Measurements from ENCODE around the gene REG1A. TPM values are rescaled to one million over a fixed set of nuclear protein-coding genes. Genes with fewer than 3 reads are reported as not detected.

The REG1A gene
- total and polyA plus RNA-seq, 7 experiments from 2014 or later, result not detected

DNA sequence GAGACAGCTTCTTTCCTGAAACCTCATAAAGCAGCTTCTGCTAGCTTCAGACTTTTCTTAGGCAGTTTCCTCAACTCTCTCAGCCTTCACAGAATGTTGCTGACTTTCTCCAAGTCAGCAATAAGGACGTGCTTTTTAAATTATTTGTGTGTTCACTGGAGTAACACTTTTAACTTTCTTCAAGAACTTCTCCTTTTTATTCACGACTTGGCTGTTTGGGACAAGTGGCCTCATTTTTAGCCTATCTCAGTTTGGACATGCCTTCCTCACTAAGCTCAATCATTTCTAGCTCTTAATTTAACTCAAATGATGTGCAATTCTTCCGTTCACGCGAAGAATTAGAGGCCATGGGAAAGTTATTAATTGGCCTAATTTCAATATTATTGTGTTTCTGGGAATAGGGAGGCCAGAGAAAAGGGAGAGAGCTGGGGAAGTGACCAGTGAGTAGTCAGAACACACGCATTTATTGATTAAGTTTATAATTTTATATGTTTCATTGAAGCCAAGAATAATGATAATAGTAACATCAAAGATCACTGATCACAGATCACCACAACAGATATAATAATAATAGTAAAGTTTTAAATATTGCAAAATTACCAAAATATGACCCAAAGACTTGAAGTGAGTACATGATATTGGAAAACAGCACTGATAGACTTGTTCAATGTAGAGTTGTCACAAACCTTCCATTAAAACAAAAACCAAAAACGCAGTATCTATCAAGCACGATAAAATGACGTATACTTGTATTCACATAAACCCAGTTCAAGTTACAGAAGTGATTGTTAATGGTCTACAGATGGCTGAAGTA lies 4.8 kb downstream of the REG1A start:
- H3K4me3 Mint-ChIP-seq, result no peak overlapping the region
- DNase-seq (no peak), ATAC-seq (no peak)
- ChIA-PET POLR2A (no interaction called here), CTCF (no interaction called here)
- no peaks in the 10 kb centered on the region for H3K4me1 Mint-ChIP-seq
- H3K9me3 ChIP-seq (ENCODE audit: control insufficient read depth in 2 of 3, low read length in 3 of 3), result no peaks in the 10 kb centered on the region
- peaks cover 0 to 10% (median 2%) of the 10 kb centered on the region in 11 donors for H3K9me3 Mint-ChIP-seq
- H3K4me1 ChIP-seq (ENCODE audit: control insufficient read depth in 2 of 2, insufficient read depth in 2 of 2, low read length in 2 of 2), result no peaks in the 10 kb centered on the region
- no peak overlapping the region for H3K27ac Mint-ChIP-seq
- no peaks in the 10 kb centered on the region for H3K27me3 Mint-ChIP-seq
- no peak overlapping the region for H3K27ac ChIP-seq (ENCODE audit: low read depth, low read length)
- no peak overlapping the region for H3K4me3 ChIP-seq (ENCODE audit: low read length)
- no peaks in the 10 kb centered on the region for H3K36me3 ChIP-seq (ENCODE audit: control insufficient read depth in 2 of 3, insufficient read depth in 3 of 3, low read length in 3 of 3)
- intact Hi-C loops (cut with micrococcal nuclease), result no loop called here
- H3K27me3 ChIP-seq (ENCODE audit: control insufficient read depth in 2 of 2, insufficient read depth in 2 of 2, low read length in 2 of 2), result no peaks in the 10 kb centered on the region
- H3K36me3 Mint-ChIP-seq, result no peaks in the 10 kb centered on the region

DNA sequence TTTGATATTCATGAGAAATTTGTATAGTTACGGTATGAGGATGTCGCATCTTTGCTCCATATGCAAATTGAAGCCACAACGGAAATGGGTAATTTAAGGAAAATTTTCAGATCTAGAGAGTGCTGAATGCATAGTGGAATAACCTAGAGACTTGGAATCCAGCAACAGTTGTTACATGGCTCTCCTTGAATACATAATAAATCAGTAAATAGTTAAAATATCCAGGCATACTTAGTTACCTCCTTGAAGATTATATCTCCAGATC lies 5.4 kb downstream of the REG1A start:
- no peak for DNase-seq
- H3K27me3 ChIP-seq (ENCODE audit: control insufficient read depth in 2 of 2, insufficient read depth in 2 of 2, low read length in 2 of 2), result no peaks in the 10 kb centered on the region
- intact Hi-C loops (cut with micrococcal nuclease), result no loop called here

DNA sequence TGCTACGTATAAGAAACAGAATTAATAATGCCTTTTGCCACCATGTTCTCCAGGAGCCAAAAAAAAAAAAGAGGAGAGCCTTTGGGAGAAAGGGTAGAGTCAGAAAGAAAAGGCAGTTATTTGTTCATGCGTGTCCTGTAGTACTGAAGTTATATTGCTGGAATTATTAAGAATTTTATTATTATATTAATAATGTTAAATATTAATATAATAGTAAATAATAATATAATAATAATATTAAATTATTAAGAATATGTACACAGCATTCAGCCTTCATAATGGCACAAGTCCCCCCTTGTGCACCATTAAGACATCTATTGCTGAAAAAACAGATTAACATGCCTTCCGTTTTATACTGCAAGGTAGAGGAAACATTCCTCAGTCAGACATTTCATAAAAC lies 8.1 kb downstream of the REG1A start:
- Mint-ChIP-seq H3K36me3 (no peaks in the 10 kb centered on the region), H3K27me3 (no peaks in the 10 kb centered on the region), H3K9me3 (peaks cover 0 to 10% (median 0%) of the 10 kb centered on the region in 11 donors), H3K4me1 (no peaks in the 10 kb centered on the region), H3K27ac (no peak overlapping the region), H3K4me3 (no peak overlapping the region)
- Histone ChIP-seq H3K4me3 (ENCODE audit: low read length) (no peak overlapping the region), H3K27me3 (ENCODE audit: control insufficient read depth in 2 of 2, insufficient read depth in 2 of 2, low read length in 2 of 2) (no peaks in the 10 kb centered on the region), H3K9me3 (ENCODE audit: control insufficient read depth in 2 of 3, low read length in 3 of 3) (no peaks in the 10 kb centered on the region), H3K4me1 (ENCODE audit: control insufficient read depth in 2 of 2, insufficient read depth in 2 of 2, low read length in 2 of 2) (no peaks in the 10 kb centered on the region), H3K27ac (ENCODE audit: low read depth, low read length) (no peak overlapping the region), H3K36me3 (ENCODE audit: control insufficient read depth in 2 of 3, insufficient read depth in 3 of 3, low read length in 3 of 3) (no peaks in the 10 kb centered on the region)
- intact Hi-C loops (cut with micrococcal nuclease), result no loop called here
- DNase-seq (no peak), ATAC-seq (no peak)
- ChIA-PET CTCF (no interaction called here), POLR2A (no interaction called here)

More for the DNA sequence above, 5.4 kb downstream of the REG1A start:
- ATAC-seq, result no peak
- Mint-ChIP-seq H3K27me3 (no peaks in the 10 kb centered on the region), H3K9me3 (peaks cover 0 to 10% (median 2%) of the 10 kb centered on the region in 11 donors), H3K4me3 (no peak overlapping the region), H3K36me3 (no peaks in the 10 kb centered on the region), H3K4me1 (no peaks in the 10 kb centered on the region), H3K27ac (no peak overlapping the region)
- H3K4me3 ChIP-seq (ENCODE audit: low read length), result no peak overlapping the region
- ChIA-PET CTCF (no interaction called here), POLR2A (no interaction called here)
- no peak overlapping the region for H3K27ac ChIP-seq (ENCODE audit: low read depth, low read length)
- H3K36me3 ChIP-seq (ENCODE audit: control insufficient read depth in 2 of 3, insufficient read depth in 3 of 3, low read length in 3 of 3), result no peaks in the 10 kb centered on the region
- H3K4me1 ChIP-seq (ENCODE audit: control insufficient read depth in 2 of 2, insufficient read depth in 2 of 2, low read length in 2 of 2), result no peaks in the 10 kb centered on the region
- no peaks in the 10 kb centered on the region for H3K9me3 ChIP-seq (ENCODE audit: control insufficient read depth in 2 of 3, low read length in 3 of 3)

DNA sequence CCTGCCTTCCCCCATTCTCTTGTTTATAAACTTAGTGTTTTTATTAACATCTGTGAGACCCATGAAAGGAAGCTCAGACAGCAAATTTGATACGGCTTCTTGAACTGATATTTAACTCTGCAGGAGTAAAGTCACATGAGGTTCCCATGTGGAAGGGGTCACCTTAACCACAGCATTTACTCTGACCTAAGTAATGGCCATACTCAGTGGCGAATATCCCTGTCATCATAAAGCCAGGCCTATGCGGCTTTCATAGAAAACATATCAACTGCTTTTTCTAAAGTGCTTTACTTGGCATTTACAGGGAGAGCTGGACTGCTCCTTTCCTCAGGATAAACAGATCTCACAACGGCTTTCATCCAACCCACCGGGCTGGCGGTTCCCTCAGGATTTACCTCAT lies 9.0 kb downstream of the REG1A start:
- no peaks in the 10 kb centered on the region for H3K27me3 Mint-ChIP-seq
- no peak for ATAC-seq
- no peak overlapping the region for H3K4me3 Mint-ChIP-seq
- no peak overlapping the region for H3K27ac ChIP-seq (ENCODE audit: low read depth, low read length)
- no peaks in the 10 kb centered on the region for H3K4me1 ChIP-seq (ENCODE audit: control insufficient read depth in 2 of 2, insufficient read depth in 2 of 2, low read length in 2 of 2)
- peaks cover 0 to 10% (median under 1%) of the 10 kb centered on the region in 11 donors for H3K9me3 Mint-ChIP-seq
- H3K27me3 ChIP-seq (ENCODE audit: control insufficient read depth in 2 of 2, insufficient read depth in 2 of 2, low read length in 2 of 2), result no peaks in the 10 kb centered on the region
- no peak overlapping the region for H3K4me3 ChIP-seq (ENCODE audit: low read length)
- H3K27ac Mint-ChIP-seq, result no peak overlapping the region
- no peaks in the 10 kb centered on the region for H3K9me3 ChIP-seq (ENCODE audit: control insufficient read depth in 2 of 3, low read length in 3 of 3)
- no peaks in the 10 kb centered on the region for H3K36me3 Mint-ChIP-seq
- no peaks in the 10 kb centered on the region for H3K4me1 Mint-ChIP-seq
- intact Hi-C loops (cut with micrococcal nuclease), result no loop called here
- POLR2A ChIA-PET, result no interaction called here
- H3K36me3 ChIP-seq (ENCODE audit: control insufficient read depth in 2 of 3, insufficient read depth in 3 of 3, low read length in 3 of 3), result no peaks in the 10 kb centered on the region
- CTCF ChIA-PET, result no interaction called here
- DNase-seq, result no peak

DNA sequence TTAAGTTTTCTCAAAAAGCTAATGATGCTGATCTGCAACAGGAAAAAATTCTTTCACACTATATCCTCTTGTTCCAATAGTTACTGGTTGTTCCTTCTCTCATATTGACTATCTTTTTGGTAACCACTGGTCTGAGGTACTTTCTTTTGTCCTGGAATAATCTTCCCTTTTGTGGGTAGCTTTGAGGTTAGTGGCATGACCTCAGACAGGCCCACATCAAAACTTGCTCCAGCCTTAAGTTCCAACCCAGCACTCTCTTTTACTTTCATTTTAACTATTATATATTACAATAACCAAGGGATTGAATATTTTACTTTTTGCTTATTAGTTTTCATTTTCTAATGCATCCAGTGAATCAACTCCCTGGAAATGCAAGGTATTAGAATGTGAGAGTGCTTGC lies 9.5 kb downstream of the REG1A start:
- no peak overlapping the region for H3K27ac Mint-ChIP-seq
- Histone ChIP-seq H3K4me1 (ENCODE audit: control insufficient read depth in 2 of 2, insufficient read depth in 2 of 2, low read length in 2 of 2) (no peaks in the 10 kb centered on the region), H3K27ac (ENCODE audit: low read depth, low read length) (no peak overlapping the region), H3K27me3 (ENCODE audit: control insufficient read depth in 2 of 2, insufficient read depth in 2 of 2, low read length in 2 of 2) (no peaks in the 10 kb centered on the region), H3K36me3 (ENCODE audit: control insufficient read depth in 2 of 3, insufficient read depth in 3 of 3, low read length in 3 of 3) (no peaks in the 10 kb centered on the region), H3K9me3 (ENCODE audit: control insufficient read depth in 2 of 3, low read length in 3 of 3) (no peaks in the 10 kb centered on the region), H3K4me3 (ENCODE audit: low read length) (no peak overlapping the region)
- intact Hi-C loops (cut with micrococcal nuclease), result no loop called here
- DNase-seq (no peak), ATAC-seq (no peak)
- H3K4me1 Mint-ChIP-seq, result no peaks in the 10 kb centered on the region
- no peak overlapping the region for H3K4me3 Mint-ChIP-seq
- H3K27me3 Mint-ChIP-seq, result no peaks in the 10 kb centered on the region
- CTCF ChIA-PET, result interaction anchor here (0.6 kb wide), 1 partner anchor 1837 kb away, joined by 3 read pairs; no protein-coding TSS in a partner anchor
- H3K9me3 Mint-ChIP-seq, result peaks cover 0 to 10% (median 2%) of the 10 kb centered on the region in 11 donors
- H3K36me3 Mint-ChIP-seq, result no peaks in the 10 kb centered on the region
- POLR2A ChIA-PET, result no interaction called here

DNA sequence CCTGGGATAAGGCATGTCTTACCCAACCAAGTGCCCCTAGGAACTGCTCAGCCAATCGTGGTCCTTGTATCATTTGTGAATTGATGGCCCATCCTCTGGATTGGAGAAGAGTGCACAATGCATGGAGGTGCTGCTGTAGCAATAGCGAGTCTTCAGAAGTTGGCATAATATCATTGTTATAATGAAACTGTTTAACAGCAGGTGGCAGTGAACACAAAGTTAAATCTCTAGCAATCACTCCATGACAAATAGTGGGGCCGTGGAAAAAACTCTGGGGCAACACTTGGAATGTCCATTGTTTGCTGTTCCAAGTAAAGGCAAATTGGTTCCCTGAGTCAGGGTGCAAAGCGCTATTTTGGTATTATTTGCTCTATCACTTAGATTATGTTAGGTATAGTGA lies 11.4 kb downstream of the REG1A start:
- Mint-ChIP-seq H3K36me3 (no peaks in the 10 kb centered on the region), H3K4me1 (no peaks in the 10 kb centered on the region), H3K27me3 (no peaks in the 10 kb centered on the region), H3K4me3 (no peak overlapping the region), H3K27ac (no peak overlapping the region), H3K9me3 (peaks cover 0 to 9% (median 2%) of the 10 kb centered on the region in 11 donors)
- ATAC-seq (no peak), DNase-seq (no peak)
- intact Hi-C loops (cut with micrococcal nuclease), result no loop called here
- H3K27ac ChIP-seq (ENCODE audit: low read depth, low read length), result no peak overlapping the region
- H3K4me1 ChIP-seq (ENCODE audit: control insufficient read depth in 2 of 2, insufficient read depth in 2 of 2, low read length in 2 of 2), result no peaks in the 10 kb centered on the region
- POLR2A ChIA-PET, result no interaction called here
- CTCF ChIA-PET, result no interaction called here
- no peak overlapping the region for H3K4me3 ChIP-seq (ENCODE audit: low read length)
- no peaks in the 10 kb centered on the region for H3K36me3 ChIP-seq (ENCODE audit: control insufficient read depth in 2 of 3, insufficient read depth in 3 of 3, low read length in 3 of 3)
- no peaks in the 10 kb centered on the region for H3K27me3 ChIP-seq (ENCODE audit: control insufficient read depth in 2 of 2, insufficient read depth in 2 of 2, low read length in 2 of 2)
- H3K9me3 ChIP-seq (ENCODE audit: control insufficient read depth in 2 of 3, low read length in 3 of 3), result no peaks in the 10 kb centered on the region

DNA sequence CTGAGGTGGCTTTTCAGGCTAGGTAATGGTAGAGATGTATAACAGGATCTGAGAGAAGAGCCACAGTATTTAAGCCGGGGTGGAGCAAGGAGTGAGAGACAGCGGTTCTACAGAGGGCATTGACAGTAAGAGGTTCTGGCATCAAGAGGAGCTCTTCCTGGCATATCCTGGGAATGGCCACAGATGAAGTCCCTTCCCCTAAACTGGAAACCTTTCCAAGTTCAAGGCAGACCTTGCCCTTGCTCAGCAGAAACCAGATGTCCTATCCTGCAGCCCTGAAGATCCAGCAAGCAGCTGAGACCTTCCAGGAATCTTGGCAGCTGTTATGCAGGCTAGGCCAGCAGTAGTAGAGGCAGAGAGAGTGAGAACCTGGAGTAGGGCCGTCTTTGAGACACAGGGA lies 18.1 kb downstream of the REG1A start:
- CTCF ChIA-PET, result no interaction called here

More for the DNA sequence above, 18.1 kb downstream of the REG1A start:
- H3K27ac Mint-ChIP-seq, result no peak overlapping the region
- DNase-seq (no peak), ATAC-seq (no peak)
- Histone ChIP-seq H3K36me3 (ENCODE audit: control insufficient read depth in 2 of 3, insufficient read depth in 3 of 3, low read length in 3 of 3) (no peaks in the 10 kb centered on the region), H3K4me1 (ENCODE audit: control insufficient read depth in 2 of 2, insufficient read depth in 2 of 2, low read length in 2 of 2) (no peaks in the 10 kb centered on the region), H3K27me3 (ENCODE audit: control insufficient read depth in 2 of 2, insufficient read depth in 2 of 2, low read length in 2 of 2) (no peaks in the 10 kb centered on the region), H3K9me3 (ENCODE audit: control insufficient read depth in 2 of 3, low read length in 3 of 3) (no peaks in the 10 kb centered on the region), H3K27ac (ENCODE audit: low read depth, low read length) (no peak overlapping the region), H3K4me3 (ENCODE audit: low read length) (no peak overlapping the region)
- H3K36me3 Mint-ChIP-seq, result peaks cover 0 to 7% (median 0%) of the 10 kb centered on the region in 5 donors
- H3K9me3 Mint-ChIP-seq, result peaks cover 0 to 20% (median 9%) of the 10 kb centered on the region in 11 donors
- no peaks in the 10 kb centered on the region for H3K27me3 Mint-ChIP-seq
- H3K4me1 Mint-ChIP-seq, result no peaks in the 10 kb centered on the region
- intact Hi-C loops (cut with micrococcal nuclease), result no loop called here
- POLR2A ChIA-PET, result no interaction called here
- no peak overlapping the region for H3K4me3 Mint-ChIP-seq

Measured in naive thymus-derived CD4-positive, alpha-beta T cell (primary cell).